ENCODE results near the gene ADRA2C.

DNA sequence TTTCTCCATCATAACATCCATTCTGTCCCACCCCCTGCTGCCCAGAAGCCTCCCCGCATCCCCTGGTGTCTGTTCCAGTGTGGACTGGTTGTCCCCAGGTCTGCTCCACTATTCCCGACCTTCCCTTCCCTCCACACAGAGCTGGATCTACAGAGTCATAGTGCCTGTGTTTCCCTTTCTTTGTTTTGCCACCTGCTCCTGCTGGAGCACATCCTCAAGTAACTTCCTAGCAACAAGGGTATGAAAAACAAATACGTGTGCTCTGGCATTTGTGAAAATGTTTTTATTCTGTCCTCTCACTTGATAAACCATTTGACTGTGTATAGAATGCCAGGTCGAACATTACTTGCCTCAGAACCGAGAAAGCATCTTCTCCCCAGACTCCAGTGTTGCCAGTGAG, 29.9 kb upstream of the ADRA2C start:
- TF ChIP-seq POLR2AphosphoS2 (conservative IDR thresholded peaks at IDR 0.05; ENCODE audit: low read length) (no peak), RAD21 (conservative IDR thresholded peaks at IDR 0.05 in 1 of 2, IDR thresholded peaks at IDR 0.05 in 1 of 2) (no peak)
- TF ChIP-seq, protein P1, sequence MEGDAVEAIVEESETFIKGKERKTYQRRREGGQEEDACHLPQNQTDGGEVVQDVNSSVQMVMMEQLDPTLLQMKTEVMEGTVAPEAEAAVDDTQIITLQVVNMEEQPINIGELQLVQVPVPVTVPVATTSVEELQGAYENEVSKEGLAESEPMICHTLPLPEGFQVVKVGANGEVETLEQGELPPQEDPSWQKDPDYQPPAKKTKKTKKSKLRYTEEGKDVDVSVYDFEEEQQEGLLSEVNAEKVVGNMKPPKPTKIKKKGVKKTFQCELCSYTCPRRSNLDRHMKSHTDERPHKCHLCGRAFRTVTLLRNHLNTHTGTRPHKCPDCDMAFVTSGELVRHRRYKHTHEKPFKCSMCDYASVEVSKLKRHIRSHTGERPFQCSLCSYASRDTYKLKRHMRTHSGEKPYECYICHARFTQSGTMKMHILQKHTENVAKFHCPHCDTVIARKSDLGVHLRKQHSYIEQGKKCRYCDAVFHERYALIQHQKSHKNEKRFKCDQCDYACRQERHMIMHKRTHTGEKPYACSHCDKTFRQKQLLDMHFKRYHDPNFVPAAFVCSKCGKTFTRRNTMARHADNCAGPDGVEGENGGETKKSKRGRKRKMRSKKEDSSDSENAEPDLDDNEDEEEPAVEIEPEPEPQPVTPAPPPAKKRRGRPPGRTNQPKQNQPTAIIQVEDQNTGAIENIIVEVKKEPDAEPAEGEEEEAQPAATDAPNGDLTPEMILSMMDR (IDR thresholded peaks at IDR 0.05) = no peak
- TF ChIP-seq, protein P2, sequence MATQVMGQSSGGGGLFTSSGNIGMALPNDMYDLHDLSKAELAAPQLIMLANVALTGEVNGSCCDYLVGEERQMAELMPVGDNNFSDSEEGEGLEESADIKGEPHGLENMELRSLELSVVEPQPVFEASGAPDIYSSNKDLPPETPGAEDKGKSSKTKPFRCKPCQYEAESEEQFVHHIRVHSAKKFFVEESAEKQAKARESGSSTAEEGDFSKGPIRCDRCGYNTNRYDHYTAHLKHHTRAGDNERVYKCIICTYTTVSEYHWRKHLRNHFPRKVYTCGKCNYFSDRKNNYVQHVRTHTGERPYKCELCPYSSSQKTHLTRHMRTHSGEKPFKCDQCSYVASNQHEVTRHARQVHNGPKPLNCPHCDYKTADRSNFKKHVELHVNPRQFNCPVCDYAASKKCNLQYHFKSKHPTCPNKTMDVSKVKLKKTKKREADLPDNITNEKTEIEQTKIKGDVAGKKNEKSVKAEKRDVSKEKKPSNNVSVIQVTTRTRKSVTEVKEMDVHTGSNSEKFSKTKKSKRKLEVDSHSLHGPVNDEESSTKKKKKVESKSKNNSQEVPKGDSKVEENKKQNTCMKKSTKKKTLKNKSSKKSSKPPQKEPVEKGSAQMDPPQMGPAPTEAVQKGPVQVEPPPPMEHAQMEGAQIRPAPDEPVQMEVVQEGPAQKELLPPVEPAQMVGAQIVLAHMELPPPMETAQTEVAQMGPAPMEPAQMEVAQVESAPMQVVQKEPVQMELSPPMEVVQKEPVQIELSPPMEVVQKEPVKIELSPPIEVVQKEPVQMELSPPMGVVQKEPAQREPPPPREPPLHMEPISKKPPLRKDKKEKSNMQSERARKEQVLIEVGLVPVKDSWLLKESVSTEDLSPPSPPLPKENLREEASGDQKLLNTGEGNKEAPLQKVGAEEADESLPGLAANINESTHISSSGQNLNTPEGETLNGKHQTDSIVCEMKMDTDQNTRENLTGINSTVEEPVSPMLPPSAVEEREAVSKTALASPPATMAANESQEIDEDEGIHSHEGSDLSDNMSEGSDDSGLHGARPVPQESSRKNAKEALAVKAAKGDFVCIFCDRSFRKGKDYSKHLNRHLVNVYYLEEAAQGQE (IDR thresholded peaks at IDR 0.05) = no peak
